GM12873 (cell line): ENCODE results near the gene CCDC117.

Source experiments
- TF ChIP-seq, protein P1 (sequence below): IDR thresholded peaks from 2 replicates; pipeline ENCODE4 v1.5.1; 2012; ENCODE audit warnings: low read depth, mild to moderate bottlenecking, moderate library complexity, low read length, control low read depth; ENCODE audit not compliant: insufficient read depth; ENCODE audit errors: missing control alignments

The CCDC117 gene

DNA sequence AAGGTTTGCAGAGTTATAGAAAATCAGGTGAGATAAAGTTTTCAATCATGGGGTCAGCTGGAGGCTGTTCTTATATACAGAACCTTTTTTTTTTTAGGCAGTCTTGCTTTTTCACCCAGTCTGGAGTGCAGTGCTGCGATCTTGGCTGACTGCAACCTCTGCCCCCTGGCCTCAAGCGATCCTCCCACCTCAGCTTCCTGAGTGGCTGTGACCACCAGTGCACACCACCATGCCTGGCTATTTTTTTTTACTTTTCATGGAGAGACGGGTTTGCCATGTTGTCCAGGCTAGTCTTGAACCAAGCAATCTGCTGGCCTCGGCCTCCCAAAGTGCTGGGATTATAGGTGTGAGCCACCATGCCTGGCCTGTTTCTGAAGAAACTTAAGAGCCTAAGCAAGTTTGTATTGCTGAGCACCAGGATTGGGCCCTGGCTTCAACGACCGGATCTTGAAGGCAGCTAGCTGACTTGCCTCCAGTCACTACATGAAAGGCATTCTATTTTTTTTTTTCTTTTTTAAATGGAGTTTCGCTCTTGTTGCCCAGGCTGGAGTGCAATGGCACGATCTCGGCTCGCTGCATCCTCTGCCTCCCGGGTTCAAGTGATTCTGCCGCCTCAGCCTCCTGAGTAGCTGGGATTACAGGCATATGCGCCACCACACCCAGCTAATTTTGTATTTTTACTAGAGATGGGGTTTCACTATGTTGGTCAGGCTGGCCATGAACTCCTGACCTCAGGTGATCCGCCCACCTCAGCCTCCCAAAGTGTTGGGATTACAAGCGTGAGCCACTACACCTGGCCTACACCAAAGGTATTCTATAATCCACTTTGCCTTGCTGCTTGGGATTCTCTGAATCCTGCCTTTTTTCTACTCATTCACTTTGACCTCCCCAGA, 20.2 kb downstream of the CCDC117 start:
- TF ChIP-seq, protein P1, sequence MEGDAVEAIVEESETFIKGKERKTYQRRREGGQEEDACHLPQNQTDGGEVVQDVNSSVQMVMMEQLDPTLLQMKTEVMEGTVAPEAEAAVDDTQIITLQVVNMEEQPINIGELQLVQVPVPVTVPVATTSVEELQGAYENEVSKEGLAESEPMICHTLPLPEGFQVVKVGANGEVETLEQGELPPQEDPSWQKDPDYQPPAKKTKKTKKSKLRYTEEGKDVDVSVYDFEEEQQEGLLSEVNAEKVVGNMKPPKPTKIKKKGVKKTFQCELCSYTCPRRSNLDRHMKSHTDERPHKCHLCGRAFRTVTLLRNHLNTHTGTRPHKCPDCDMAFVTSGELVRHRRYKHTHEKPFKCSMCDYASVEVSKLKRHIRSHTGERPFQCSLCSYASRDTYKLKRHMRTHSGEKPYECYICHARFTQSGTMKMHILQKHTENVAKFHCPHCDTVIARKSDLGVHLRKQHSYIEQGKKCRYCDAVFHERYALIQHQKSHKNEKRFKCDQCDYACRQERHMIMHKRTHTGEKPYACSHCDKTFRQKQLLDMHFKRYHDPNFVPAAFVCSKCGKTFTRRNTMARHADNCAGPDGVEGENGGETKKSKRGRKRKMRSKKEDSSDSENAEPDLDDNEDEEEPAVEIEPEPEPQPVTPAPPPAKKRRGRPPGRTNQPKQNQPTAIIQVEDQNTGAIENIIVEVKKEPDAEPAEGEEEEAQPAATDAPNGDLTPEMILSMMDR = no peak

DNA sequence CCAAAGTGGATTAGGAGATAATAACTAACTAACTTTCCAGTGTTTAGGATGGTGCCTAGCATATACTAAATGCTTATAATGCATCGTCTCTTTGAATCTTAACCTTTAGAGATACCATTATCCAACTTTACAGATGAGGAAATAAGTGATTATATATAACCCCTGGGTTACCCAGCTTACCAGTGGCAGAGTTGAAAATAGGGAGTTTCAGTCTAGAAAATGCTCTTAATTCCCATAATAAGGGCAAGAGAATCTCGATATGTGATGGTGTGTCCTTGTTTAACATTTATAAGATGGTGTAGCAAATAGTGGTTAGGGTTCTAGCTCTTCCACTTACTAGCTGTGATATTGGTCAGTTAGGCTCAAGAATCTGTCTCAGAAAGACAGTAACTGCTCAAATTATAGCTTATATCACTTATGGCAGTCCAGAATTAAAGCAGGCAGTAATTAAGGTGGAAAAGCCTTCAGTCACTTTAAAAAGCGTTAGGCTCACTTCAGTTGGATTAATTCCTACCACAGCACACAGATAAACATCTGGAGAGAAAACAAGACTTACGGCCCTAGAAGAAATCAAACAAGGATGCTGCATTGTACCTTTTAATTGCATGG, 21.6 kb downstream of the CCDC117 start:
- TF ChIP-seq, protein P1 = no peak

DNA sequence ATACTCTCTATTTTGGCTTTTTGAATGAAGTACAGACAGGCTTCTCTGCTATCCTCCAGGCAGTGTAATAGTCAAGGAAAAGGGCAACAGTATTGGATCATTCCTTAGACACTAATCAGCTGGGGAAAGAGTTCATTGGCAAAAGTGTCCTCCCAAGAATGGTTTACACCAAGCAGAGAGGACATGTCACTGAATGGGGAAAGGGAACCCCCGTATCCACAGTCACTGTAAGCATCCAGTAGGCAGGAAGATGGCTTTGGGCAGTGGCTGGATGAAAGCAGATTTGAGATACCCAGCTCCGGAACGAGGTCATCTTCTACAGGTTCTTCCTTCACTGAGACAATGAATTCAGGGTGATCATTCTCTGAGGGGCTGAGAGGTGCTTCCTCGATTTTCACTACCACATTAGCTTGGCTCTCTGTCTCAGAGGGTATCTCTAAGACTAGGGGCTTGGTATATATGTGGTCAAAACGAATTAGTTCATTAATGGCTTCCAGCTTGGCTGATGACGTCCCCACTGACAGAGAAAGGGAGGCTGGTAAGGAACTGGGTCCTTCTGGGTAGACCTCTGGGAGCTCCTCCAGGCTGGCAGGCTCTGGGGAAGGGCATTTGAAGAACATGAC, 22.7 kb downstream of the CCDC117 start:
- TF ChIP-seq, protein P1 = no peak

DNA sequence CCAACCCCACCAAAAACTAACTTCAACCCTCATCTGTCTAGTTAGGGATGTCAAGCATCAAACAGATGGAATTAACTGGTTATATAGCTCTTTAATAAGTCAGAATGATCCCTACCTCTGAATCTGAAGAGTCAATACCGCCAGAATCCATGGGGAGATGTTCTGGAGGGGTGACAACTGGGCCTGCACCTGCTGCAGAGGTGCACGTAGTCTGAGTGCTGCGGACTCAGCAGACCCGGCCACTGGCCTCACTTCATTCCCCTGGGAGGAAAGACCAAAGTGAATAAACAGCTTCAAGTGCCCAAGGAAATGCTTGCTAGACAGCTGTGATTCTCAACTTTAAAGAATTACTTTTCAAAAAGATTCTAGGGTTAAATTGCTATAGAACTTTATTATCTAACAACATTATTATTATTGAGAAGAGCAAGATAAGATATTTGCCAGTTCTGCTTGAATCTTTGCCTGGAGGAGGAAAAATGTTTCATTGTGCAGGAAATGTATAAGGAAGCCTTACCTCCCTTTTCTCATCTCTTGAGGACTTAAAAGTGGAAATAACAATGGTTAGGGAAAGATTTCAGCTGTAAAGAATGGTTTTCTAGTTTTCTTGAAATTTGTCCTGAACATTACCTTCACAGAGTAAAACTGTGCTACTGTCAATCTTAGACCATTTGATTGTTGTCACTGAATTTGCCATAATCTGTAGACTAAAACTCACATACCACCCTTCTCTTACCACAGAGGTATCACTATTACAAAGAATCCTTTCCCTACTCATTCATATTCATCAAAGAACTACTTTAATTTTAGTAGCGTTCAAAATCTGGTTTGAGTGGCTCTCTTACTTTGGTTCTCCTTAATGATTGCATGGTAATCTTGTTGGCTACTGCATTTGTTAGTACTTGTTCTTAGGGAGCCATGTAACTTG, 23.7 kb downstream of the CCDC117 start:
- TF ChIP-seq, protein P1 = no peak

DNA sequence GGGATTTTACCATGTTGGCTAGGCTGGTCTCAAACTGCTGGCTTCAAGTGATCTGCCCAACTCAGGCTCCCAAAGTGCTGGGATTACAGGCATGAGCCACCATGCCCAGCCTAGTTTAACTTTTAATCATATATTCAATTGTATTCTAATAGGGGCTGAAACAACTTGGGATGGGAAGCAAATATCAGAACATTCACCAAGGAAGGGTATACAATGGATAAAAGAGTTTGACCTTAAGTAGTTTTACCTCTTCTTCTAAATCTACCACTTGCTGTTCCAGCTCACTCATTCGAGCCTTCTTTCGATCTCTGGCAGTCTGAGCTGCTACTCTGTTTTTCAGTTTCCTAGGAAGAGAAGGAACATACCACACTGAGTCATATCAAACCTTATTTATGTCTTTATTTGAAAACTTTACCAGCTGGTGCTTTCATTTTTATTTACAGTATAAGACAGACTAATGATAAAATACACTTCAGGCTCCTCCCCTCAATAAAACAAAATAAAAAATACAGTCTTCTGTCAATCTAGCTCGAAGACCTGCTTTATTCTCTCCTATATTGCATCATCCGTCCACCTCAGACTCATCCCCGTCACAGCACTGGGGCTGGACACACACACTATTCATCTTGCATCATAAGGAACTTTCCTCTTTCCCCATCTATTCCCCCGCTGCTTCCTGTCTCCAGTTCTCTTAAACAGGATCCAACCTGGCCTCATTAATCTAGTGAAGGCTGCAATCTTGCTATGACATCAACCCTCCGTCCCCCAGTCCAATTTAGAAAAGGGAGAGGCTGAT, 26.5 kb downstream of the CCDC117 start:
- TF ChIP-seq, protein P1 = no peak

DNA sequence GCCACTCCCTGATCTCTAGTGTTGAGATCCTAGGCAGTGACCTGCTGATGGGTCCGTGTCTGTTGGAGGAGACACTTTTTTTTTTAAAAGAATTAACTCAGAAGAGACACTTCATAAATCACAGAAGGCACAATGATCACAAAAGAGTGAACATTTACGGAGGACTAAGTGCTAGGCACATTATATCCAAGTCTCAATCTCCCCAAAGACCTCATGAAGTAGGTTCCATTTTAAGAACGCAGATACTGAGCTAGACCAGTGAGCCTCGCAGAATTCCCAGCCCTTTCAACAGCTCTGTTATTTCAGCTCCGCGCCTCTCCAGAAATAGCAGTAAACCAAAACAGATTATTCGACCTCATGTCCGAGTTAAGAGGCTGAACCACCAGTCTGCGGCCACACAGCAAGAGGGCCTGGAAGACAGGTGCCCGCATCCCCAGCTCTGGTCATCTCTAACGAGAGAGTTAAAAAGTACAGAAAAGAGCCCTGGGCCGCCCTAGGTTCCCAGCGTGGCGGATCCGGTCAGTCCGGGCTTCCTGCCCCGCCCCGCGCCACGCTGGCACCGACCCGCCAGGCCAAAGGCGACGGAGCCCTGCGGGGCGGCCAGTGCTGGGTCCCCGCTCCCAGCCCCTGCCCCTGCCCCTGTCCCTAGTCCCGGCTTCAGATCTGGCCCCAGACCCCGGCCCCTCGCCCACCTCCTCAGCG, 27.3 kb downstream of the CCDC117 start:
- TF ChIP-seq, protein P1 = no peak
